IPS-NIHi7 (cell line): ENCODE measurements around the gene ECE1.
A peak's percentile ranks its signal among the peaks of the same experiment; 100 is the strongest.
"Not testable (repeated sequence)": the region's sequence is repeated elsewhere in the genome, so short reads cannot be mapped to it uniquely, and the experiment has no call there.

Experiments
- DNase-seq: peaks from one replicate; pipeline ENCODE4 v3.0.0; 2012; ENCODE audit warnings: mixed read lengths; ENCODE audit errors: extremely low spot score

ECE1 gene

DNA sequence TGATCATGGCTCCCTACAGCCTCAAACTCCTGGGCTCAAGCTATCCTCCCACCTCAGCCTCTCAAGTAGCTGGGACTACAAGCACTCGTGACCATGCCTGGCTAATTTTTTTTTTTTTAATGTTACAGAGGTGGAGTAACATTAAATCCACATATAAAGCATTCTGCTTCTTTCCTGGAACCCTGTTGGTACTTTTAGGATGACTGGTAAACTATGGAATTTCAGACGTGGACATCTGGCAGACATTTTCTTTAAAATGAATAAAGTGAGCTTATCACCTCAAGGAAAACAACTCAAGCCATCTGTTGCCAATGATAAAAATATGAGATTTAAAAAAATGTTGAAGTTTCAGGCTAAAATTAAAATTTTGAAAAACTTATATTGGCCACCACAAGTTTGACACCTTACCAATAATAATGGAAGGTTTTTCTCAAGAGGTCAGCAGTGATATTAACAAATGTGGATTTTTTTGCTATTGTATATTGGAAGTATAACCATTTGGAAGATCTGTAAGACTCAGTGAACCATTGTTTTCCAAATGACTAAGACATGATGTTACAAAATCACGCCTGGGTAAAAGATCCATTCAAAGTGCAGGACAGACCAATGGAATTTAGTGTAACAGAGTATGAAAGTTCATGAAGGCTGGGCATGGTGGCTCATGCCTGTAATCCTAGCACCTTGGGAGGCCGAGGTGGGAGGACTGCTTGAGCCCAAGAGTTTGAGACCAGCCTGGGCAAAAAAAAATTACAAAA, 60.8 kb downstream of the ECE1 start:
- DNase-seq = no peak

GRCh38 chr1:21228224-21228623, 62.0 kb downstream of the ECE1 start:
- not testable (repeated sequence) for DNase-seq

DNA sequence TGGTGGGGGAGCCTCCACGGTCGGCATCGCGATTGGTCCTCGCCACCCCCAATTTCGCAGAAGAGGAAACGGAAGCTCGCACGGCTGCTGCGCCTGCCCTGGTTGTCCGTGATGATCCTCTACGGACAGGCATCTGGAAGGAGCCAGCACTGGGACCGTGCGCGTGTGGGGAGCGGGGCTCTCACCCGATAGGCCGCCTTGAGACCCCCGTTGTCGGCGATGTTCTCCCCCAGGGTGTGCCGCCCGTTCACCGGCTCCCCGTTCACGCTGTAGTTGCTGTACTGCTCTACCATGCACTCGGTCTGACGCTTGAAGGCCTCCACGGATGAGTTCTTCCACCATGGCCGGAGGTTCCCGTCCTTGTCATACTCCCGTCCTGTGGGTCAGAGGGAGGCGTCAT, 65.2 kb downstream of the ECE1 start:
- DNase-seq = no peak

DNA sequence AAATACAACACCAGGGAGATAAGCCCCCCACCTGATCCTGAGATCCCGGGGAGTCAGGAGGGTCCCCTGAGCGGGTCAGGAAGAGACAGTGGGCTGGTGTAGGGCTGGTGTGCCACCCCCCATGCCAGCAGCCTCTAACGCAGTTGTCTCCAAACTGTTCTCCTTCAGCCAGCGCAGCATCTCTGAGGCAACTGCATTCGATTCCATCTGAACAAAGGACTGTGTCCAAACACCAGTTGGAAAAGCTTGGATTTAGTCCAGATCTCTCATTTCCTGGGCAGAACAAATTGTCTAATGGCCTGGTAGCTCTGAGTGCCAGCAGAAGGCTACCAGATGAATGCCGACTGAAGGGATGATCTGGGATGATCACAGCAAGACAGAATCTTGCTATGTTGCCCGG, 69.4 kb downstream of the ECE1 start:
- no peak for DNase-seq

- no peak for DNase-seq
Measured at GRCh38 chr1:21219674-21220073, 70.6 kb downstream of the ECE1 start.

- DNase-seq = peak; percentile 89
Measured at GRCh38 chr1:21217812-21218596, 72.3 kb downstream of the ECE1 start.

- DNase-seq = peak; percentile 76
Measured at GRCh38 chr1:21216835-21217811, 73.1 kb downstream of the ECE1 start.

GRCh38 chr1:21212126-21212525, 78.1 kb downstream of the ECE1 start:
- no peak for DNase-seq

DNA sequence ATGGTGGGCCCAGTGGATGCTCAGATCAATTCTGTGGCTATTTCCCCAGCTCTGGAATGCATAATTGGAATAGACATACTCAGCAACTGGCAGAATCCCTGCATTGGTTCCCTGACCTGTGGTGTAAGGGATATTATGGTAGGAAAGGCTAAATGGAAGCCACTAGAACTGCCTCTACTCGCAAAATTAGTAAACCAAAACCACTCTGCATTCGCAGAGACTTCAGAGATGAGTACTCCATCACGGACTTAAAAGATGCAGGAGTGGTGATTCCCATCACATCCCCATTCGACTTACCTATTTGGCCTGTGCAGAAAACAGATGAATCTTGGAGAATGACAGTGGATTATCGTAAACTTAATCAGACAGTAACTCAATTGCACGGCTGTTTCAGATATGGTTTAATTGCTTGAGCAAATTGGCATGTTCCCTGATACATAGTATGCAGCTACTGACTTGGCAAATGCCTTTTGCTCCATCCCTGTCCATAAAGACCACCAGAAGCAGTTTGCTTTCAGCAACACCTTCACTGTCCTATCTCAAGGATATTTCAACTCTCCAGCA, 82.0 kb downstream of the ECE1 start:
- DNase-seq = not testable (repeated sequence)

DNA sequence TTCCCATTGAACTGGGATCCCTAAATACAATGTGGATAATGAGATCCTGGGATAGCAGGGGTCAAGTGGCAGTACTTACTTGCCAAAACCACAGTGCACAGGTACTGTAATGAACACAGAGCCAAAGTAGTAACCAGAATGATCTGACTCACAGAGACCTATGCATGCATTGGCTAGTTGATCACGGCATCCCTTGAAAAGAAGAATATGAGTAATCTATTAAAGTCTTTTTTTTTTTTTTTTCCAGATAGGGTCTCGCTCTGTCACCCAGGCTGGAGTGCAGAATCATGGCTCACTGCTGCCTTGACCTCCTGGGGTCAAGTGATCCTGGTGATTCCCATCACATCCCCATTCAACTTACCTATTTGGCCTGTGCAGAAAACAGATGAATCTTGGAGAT, 84.1 kb downstream of the ECE1 start:
- no peak for DNase-seq

- no peak for DNase-seq
Measured at GRCh38 chr1:21205416-21205815, 84.8 kb downstream of the ECE1 start.

- DNase-seq = no peak
Measured at GRCh38 chr1:21201650-21202049, 88.6 kb downstream of the ECE1 start.

DNA sequence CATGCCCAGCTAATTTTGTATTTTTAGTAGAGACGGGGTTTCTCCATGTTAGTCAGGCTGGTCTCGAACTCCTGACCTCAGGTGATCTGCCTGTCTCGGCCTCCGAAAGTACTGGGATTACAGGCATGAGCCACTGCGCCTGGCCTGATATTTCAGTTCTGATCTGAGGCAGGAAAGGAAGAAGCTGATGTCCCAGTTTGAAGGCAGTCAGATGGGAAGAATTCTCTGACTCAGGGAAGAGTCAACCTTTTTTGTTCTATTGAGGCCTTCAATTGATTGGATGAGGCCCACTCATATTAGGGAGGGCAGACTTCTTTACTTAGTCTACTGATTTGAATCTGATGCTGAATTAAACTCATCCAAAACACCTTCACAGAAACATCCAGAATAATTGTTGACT, 89.0 kb downstream of the ECE1 start:
- DNase-seq = not testable (repeated sequence)

GRCh38 chr1:21200767-21201166, 89.5 kb downstream of the ECE1 start:
- no peak for DNase-seq

- DNase-seq = no peak
Measured at GRCh38 chr1:21198929-21199328, 91.3 kb downstream of the ECE1 start.

DNA sequence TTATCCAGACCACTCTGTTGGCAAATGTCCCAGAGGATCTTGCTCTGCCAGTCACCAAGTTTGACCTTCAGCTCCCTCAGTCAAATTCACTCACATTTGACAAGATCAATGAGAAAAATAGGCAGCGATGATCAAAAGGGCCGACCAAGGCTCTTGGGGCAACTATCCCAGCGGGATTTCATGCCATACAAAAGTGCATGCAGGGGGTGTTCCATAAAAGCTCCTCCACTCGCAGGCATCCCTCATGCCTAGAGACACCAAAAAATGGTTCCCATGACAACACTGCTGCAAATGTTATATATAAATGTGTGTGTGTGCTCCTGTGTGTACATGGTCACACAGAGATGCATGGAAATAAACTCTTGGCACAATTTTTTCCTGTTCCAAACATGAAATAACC, 97.4 kb downstream of the ECE1 start:
- no peak for DNase-seq

DNA sequence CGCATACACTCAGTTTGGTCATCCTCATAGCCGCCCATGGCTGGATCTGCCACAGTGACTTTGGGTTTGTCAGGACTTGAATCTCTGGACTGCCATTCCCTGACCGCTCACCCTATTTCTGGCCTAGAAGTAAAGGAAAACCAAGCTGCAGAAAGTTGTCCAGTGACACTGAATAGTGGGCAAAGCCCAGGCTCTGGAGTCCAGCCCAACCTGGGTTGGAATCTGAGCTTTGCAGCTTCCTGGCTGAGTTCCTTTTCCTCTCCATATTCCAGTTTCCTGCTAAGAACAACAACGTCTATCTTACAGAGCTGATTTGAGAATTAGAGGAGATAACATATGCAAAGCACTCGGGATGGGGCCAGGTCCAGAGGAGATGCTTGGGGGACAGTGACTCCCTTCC, 98.0 kb downstream of the ECE1 start:
- DNase-seq = no peak

GRCh38 chr1:21190771-21191170, 99.5 kb downstream of the ECE1 start:
- not testable (repeated sequence) for DNase-seq

DNA sequence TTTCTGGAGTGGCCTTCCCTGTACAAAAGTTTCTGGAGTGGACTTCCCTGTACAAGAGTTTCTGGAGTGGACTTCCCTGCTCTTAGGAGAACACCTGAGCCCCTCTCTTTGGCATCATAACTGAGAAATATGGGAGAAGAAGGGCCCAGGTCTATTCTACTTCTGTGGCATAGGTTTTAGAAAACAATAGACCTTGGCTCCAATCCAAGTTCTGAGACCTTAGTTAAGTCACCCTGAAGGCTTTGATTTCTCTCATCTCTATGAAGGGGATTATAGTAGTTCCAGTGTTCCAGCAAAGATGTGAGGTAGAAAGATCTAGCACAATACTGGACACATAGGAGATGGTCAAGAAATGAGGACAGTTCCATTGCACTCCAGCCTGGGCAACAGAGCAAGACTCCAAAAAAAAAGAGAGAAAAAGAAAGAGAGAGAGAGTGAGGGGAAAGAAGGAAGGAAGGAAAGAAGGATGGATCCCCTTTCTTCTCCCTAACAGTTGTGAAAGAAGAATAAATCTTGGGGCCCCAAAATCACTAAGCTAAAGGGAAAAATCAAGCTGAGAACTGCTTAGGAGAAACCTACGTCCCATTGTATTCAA, 100.3 kb downstream of the ECE1 start:
- DNase-seq = no peak

GRCh38 chr1:21189421-21189820, 100.8 kb downstream of the ECE1 start:
- DNase-seq = no peak

- no peak for DNase-seq
Measured at GRCh38 chr1:21188235-21188634, 102.0 kb downstream of the ECE1 start.
